Measurements from ENCODE around the gene USP9X. TPM values are rescaled to one million over a fixed set of nuclear protein-coding genes. Genes with fewer than 3 reads are reported as not detected.

The USP9X gene
- total RNA-seq, 1 donor from 2014 or later = 86.3 TPM

GRCh38 chrX:41137589-41137988, 52.3 kb downstream of the USP9X start:
- H3K27ac Mint-ChIP-seq (ENCODE audit: unreplicated experiment) = no peak overlapping the region
- no peaks in the 10 kb centered on the region for H3K27me3 Mint-ChIP-seq (ENCODE audit: low read depth)
- no peaks in the 10 kb centered on the region for H3K4me1 Mint-ChIP-seq (ENCODE audit: low read depth)
- peaks cover 2% of the 10 kb centered on the region for H3K36me3 Mint-ChIP-seq (ENCODE audit: low read depth)
- H3K4me3 Mint-ChIP-seq (ENCODE audit: unreplicated experiment) = no peak overlapping the region
- DNase-seq (ENCODE audit: low spot score) = no peak
- no peaks in the 10 kb centered on the region for H3K9me3 Mint-ChIP-seq (ENCODE audit: low read depth)
- TF ChIP-seq CTCF (IDR thresholded peaks at IDR 0.05) = peak; percentile 79

GRCh38 chrX:41142130-41142910, 57.1 kb downstream of the USP9X start:
- Mint-ChIP-seq H3K4me3 (ENCODE audit: unreplicated experiment) (no peak overlapping the region), H3K36me3 (ENCODE audit: low read depth) (peaks cover 5% of the 10 kb centered on the region)

GRCh38 chrX:41144873-41145272, 59.6 kb downstream of the USP9X start:
- Mint-ChIP-seq H3K4me3 (ENCODE audit: unreplicated experiment) (no peak overlapping the region), H3K36me3 (ENCODE audit: low read depth) (peaks cover 7% of the 10 kb centered on the region), H3K4me1 (ENCODE audit: low read depth) (peaks cover 28% of the 10 kb centered on the region), H3K27me3 (ENCODE audit: low read depth) (no peaks in the 10 kb centered on the region), H3K9me3 (ENCODE audit: low read depth) (peaks cover 2% of the 10 kb centered on the region), H3K27ac (ENCODE audit: unreplicated experiment) (no peak overlapping the region)
- TF ChIP-seq CTCF (IDR thresholded peaks at IDR 0.05) = no peak
- DNase-seq (ENCODE audit: low spot score) = no peak

More at GRCh38 chrX:41142130-41142910, 57.1 kb downstream of the USP9X start:
- H3K27ac Mint-ChIP-seq (ENCODE audit: unreplicated experiment) = no peak overlapping the region
- H3K9me3 Mint-ChIP-seq (ENCODE audit: low read depth) = peaks cover 2% of the 10 kb centered on the region
- DNase-seq (ENCODE audit: low spot score) = no peak
- peaks cover 13% of the 10 kb centered on the region for H3K4me1 Mint-ChIP-seq (ENCODE audit: low read depth)
- no peak for TF ChIP-seq CTCF (IDR thresholded peaks at IDR 0.05)
- no peaks in the 10 kb centered on the region for H3K27me3 Mint-ChIP-seq (ENCODE audit: low read depth)

- Mint-ChIP-seq H3K36me3 (ENCODE audit: low read depth) (peaks cover 7% of the 10 kb centered on the region), H3K4me1 (ENCODE audit: low read depth) (peaks cover 28% of the 10 kb centered on the region), H3K27me3 (ENCODE audit: low read depth) (no peaks in the 10 kb centered on the region), H3K27ac (ENCODE audit: unreplicated experiment) (peak overlapping the region; percentile 34), H3K4me3 (ENCODE audit: unreplicated experiment) (no peak overlapping the region), H3K9me3 (ENCODE audit: low read depth) (peaks cover 2% of the 10 kb centered on the region)
- no peak for DNase-seq (ENCODE audit: low spot score)
- TF ChIP-seq CTCF (IDR thresholded peaks at IDR 0.05) = peak; percentile 37
Measured at GRCh38 chrX:41145920-41146608, 60.8 kb downstream of the USP9X start.

GRCh38 chrX:41148553-41148952, 63.3 kb downstream of the USP9X start:
- Mint-ChIP-seq H3K4me3 (ENCODE audit: unreplicated experiment) (no peak overlapping the region), H3K27ac (ENCODE audit: unreplicated experiment) (peak overlapping the region; percentile 84), H3K27me3 (ENCODE audit: low read depth) (no peaks in the 10 kb centered on the region)

More at GRCh38 chrX:41148553-41148952, 63.3 kb downstream of the USP9X start:
- no peak for TF ChIP-seq CTCF (IDR thresholded peaks at IDR 0.05)
- peaks cover 2% of the 10 kb centered on the region for H3K9me3 Mint-ChIP-seq (ENCODE audit: low read depth)
- H3K4me1 Mint-ChIP-seq (ENCODE audit: low read depth) = peaks cover 43% of the 10 kb centered on the region
- no peak for DNase-seq (ENCODE audit: low spot score)
- peaks cover 7% of the 10 kb centered on the region for H3K36me3 Mint-ChIP-seq (ENCODE audit: low read depth)
